Skin epidermis (tissue), 12 donors: ENCODE data around the gene MSL2.
A peak's percentile ranks its signal among the peaks of the same experiment; 100 is the strongest.
"Not testable (repeated sequence)": the region's sequence is repeated elsewhere in the genome, so short reads cannot be mapped to it uniquely, and the experiment has no call there.

Experiments used
- H3K27ac ChIP-seq, 21 experiments: fragments of 200-600 bp; sonication (generic) in 11 of 21; one replicate each; pipeline ENCODE4 v1.5.0; 2020; ENCODE audit warnings: mild to moderate bottlenecking in 3 of 21, inconsistent platforms in 2 of 21, moderate library complexity in 2 of 21
- H3K4me3 ChIP-seq, 7 experiments: fragments of 200-600 bp; sonication (generic) in 2 of 7; one replicate each; pipeline ENCODE4 v1.5.0; 2020; ENCODE audit warnings: inconsistent platforms in 2 of 7, mild to moderate bottlenecking in 2 of 7, moderate library complexity in 1 of 7

The MSL2 gene

GRCh38 chr3:136196064-136196400 lies at the start of gene MSL2:
MSL2 (minus strand) TSS chr3:136196335; CDS start chr3:136195113, 1,222 bp downstream.
- Histone ChIP-seq H3K4me3 (peak within 1 kb of the TSS; percentile 54 to 92 (median 69)), H3K27ac (peak within 1 kb of the TSS; percentile 95 to 100 (median 99))

- no peak overlapping the region for H3K4me3 ChIP-seq
- no peak overlapping the region for H3K27ac ChIP-seq
These were observed 49.6 kb upstream of the MSL2 start for GRCh38 chr3:136245691-136246090.

- H3K27ac ChIP-seq, result no peak overlapping the region
These were observed 43.0 kb upstream of the MSL2 start for GRCh38 chr3:136239094-136239493.

GRCh38 chr3:136237961-136238649 lies 42.0 kb upstream of the MSL2 start:
- no peak overlapping the region for H3K4me3 ChIP-seq
- H3K27ac ChIP-seq, result no peak overlapping the region

More at GRCh38 chr3:136239094-136239493, 43.0 kb upstream of the MSL2 start:
- H3K4me3 ChIP-seq, result no peak overlapping the region

GRCh38 chr3:136237103-136237502 lies 41.0 kb upstream of the MSL2 start:
- Histone ChIP-seq H3K4me3 (no peak overlapping the region), H3K27ac (no peak overlapping the region)

- Histone ChIP-seq H3K27ac (no peak overlapping the region), H3K4me3 (no peak overlapping the region)
These were observed 40.0 kb upstream of the MSL2 start for GRCh38 chr3:136236109-136236508.

- Histone ChIP-seq H3K27ac (no peak overlapping the region), H3K4me3 (no peak overlapping the region)
These were observed 39.4 kb upstream of the MSL2 start for GRCh38 chr3:136235545-136235944.

- Histone ChIP-seq H3K27ac (no peak overlapping the region), H3K4me3 (no peak overlapping the region)
These were observed 36.3 kb upstream of the MSL2 start for GRCh38 chr3:136232413-136232812.

GRCh38 chr3:136222746-136223145 lies 26.6 kb upstream of the MSL2 start:
- H3K27ac ChIP-seq, H3K4me3 ChIP-seq: not testable (repeated sequence)

GRCh38 chr3:136211547-136211946 lies 15.4 kb upstream of the MSL2 start:
- Histone ChIP-seq H3K27ac (no peak overlapping the region), H3K4me3 (no peak overlapping the region)

GRCh38 chr3:136209921-136210320 lies 13.8 kb upstream of the MSL2 start:
- H3K4me3 ChIP-seq, result no peak overlapping the region
- H3K27ac ChIP-seq, result no peak overlapping the region

- Histone ChIP-seq H3K4me3 (no peak overlapping the region), H3K27ac (no peak overlapping the region)
These were observed 11.5 kb upstream of the MSL2 start for GRCh38 chr3:136207489-136208115.

- not testable (repeated sequence) for H3K27ac ChIP-seq, H3K4me3 ChIP-seq
These were observed 3.1 kb upstream of the MSL2 start for GRCh38 chr3:136199219-136199618.

- H3K4me3 ChIP-seq, result not testable (repeated sequence)
- peak overlapping the region in 1 of 21 experiments; percentile 29 for H3K27ac ChIP-seq
These were observed 2.4 kb upstream of the MSL2 start for GRCh38 chr3:136198462-136199078.

- Histone ChIP-seq H3K4me3 (peak overlapping the region; percentile 54 to 92 (median 69)), H3K27ac (peak overlapping the region; percentile 95 to 100 (median 99))
These were observed 1.1 kb upstream of the MSL2 start for GRCh38 chr3:136197159-136197793.

- H3K4me3 ChIP-seq, result peak overlapping the region; percentile 54 to 92 (median 69)
- H3K27ac ChIP-seq, result peak overlapping the region; percentile 95 to 100 (median 99)
These were observed 445 bp upstream of the MSL2 start for GRCh38 chr3:136196401-136197158.

GRCh38 chr3:136195258-136196063 lies 674 bp downstream of the MSL2 start:
- Histone ChIP-seq H3K27ac (peak overlapping the region; percentile 95 to 100 (median 99)), H3K4me3 (peak overlapping the region; percentile 54 to 92 (median 69))

GRCh38 chr3:136194409-136195257 lies 1.5 kb downstream of the MSL2 start:
- H3K4me3 ChIP-seq, result peak overlapping the region; percentile 54 to 92 (median 69)
- H3K27ac ChIP-seq, result peak overlapping the region; percentile 95 to 100 (median 99)
